HuH-7 (cell line): ENCODE data around the gene AHRR.

Source experiments
- DNase-seq: peaks from one replicate; pipeline ENCODE4 v3.0.0; 2011; ENCODE audit warnings: low spot score

Gene AHRR

DNA sequence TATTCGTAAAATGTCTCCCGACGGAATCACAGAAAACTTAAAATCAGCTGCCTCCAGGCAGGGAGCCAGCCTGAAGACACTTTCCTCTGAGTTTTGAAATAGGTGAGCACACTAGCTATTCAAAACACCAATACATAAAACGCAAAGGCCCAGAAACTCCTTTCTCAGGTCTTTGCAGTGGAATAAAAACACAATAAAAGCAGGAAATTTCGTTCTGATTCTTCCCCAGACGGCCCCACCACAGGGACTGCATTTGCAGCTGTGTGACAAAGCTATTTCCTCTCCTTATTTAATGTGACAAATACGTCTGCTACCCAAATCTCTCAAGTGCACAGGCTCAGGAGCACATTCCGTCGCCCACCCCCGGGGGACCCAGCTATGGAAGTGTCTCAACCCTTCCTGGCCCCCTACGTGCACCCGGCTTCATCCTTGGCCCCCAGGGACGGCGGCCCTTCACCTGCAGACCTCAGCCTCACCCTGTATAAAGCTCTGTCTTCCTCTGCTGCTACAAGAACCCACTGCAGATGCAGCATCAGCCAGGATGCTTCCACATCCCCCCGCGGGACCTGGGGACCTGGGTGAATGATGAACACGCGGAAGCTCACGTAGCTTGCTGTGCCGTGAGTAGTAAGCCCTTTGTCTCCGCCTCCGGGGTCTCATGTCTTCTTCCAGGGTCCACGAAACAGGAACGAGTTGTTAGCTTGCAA, 24.9 kb downstream of the AHRR start:
- no peak for DNase-seq

DNA sequence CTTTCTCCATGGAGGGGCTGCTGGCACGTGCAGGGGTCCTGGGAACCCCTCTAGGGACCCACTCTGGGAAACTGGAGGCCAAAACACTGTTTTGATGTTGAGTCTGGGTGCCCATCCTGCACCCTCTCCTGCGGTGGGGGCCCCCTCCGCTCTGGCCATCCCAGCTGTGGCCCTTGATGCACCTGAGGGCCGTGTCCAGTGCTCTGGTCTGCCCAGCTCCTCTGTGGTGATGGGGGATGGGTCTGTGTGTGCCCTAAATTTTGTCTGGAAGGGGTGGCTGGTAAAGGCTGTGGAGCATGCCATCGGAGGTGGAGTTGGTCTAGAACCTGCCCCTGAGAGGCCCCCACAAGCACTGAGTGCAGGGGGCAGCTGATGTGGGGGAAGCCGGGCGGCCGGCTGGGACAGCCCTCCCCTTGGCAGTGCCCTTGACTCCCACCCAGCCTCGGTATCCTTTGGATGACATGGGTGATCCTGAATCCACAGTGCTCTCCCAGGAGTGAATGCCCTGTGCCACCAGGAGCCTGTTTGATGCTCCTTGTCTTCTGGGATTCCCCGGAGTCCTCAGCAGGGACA, 26.3 kb downstream of the AHRR start:
- DNase-seq: no peak

DNA sequence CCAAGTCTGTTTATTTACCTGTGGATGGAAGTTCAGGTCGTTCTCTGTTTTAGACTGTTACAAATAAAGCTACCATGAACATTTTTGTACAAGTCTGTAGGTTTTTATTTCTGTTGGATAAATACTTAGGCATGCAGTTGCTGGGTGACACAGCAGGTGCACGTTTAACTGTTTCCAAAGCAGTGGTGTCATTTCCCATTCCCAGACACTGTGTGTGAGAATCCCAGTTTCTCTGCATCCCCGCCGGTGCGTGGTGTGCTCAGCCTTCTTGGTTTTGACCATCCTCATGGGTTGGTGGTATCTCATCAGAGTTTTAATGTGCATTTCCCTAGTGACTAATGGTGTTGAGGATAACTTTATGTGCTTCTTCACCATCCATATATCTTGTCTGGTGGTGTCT, 27.2 kb downstream of the AHRR start:
- DNase-seq: no peak

DNA sequence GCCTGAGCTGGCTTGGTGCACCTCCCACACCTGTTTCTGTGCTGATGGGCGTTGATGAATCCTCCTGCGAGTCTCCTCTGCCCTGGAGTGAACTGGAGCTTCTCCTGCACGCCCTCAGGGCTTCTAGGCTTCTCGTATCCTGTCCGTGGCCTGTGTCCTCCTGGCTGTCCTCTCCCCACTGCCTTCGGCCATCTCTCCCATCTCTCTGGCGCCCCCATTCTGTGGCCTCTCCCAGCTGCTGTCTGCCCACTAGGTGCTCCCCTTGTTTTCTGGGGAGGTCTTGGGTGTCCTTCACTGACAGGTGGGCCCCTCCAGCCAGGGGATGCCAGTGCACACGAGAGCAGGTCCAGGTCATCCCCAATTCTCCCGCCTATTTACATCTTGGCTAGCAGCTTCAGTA, 28.8 kb downstream of the AHRR start:
- no peak for DNase-seq

DNA sequence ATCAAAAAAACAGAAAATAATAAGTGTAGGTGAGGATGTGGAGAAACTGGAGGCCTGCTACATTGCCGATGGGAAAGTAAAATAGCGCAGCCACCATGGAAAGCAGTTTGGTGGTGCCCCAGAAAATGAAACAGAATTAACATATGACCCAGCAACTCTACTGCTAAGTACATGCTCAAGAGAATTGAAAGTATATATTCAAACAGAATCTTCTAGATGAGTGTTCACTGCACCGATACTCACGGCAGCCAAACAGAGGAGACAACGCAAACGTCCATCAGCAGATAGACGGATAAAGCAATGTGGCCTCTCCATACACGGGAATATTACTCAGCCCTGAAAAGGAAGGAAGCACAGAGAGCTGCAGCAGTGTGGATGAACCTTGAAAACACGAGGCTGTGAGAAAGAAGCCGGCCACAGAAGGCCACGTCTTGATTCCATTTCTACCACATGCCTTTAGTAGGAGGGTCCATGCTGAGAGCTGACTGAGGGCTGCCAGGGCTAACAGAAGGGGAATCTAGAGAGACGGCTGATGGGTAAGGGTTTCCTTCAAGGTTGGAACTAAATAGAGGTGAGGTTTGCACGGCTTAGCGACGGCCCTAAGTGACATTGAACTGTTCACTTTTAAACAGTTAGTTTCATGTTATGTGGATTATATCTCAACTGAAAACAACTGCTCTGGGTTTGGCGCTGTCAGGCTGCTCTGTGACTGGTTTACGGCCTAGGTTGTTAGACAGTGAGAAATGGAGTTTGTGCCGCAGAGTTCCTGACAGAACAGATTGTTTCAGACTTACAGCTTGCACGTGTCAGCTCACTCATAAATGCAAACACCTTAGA, 29.8 kb downstream of the AHRR start:
- no peak for DNase-seq

DNA sequence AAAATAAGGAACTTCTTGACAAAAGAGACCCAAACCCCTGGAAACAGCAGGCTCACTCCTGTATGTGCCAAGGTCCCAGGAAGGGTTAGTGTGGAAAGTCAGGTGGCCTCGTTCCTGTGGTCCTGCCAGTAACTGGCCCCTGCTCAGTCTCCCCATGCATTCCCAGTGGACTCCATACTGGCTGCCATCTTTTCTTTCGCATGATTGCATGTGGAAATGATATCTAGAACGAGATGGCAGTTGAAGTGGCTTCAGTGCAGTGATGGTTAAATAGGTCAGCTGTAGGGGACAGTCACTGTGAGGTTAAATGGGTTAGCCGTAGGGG, 30.4 kb downstream of the AHRR start:
- no peak for DNase-seq

DNA sequence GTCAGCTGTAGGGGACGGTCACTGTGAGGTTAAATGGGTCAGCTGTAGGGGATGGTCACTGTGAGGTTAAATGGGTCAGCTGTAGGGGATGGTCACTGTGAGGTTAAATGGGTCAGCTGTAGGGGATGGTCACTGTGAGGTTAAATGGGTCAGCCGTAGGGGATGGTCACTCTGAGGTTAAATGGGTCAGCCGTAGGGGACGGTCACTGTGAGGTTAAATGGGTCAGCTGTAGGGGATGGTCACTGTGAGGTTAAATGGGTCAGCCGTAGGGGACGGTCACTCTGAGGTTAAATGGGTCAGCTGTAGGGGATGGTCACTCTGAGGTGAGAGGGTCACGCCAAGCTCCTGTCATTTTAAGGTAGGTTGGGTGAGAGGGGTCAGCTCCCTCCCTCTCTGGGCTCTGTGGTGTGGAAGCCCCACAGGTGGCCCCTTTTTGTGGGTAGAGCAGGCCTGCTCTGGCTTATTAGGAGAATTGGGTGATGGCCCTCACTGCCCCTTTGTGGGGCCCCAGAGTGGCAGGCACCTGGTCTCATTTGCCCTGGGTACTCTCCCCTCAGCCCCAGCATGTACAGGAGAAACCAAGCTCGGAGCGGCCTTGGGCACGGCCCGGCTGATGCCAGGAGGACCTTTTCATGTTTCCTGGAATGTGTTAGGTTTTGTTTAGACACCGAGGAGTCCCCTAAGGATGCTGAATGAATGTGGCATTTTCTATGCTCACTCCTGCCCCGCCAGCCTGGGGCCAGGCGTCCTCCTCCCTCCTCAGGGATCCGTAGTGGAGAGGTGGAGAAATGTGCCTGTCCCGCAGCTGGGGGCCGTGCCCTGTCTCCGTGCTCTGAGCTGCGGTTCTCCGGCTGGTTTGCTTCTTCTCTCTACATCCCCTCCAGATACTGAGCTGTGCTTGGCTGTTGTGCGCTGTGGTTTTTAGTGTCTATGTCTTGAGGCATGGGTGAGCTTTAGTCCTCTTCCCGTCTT, 31.4 kb downstream of the AHRR start:
- no peak for DNase-seq

DNA sequence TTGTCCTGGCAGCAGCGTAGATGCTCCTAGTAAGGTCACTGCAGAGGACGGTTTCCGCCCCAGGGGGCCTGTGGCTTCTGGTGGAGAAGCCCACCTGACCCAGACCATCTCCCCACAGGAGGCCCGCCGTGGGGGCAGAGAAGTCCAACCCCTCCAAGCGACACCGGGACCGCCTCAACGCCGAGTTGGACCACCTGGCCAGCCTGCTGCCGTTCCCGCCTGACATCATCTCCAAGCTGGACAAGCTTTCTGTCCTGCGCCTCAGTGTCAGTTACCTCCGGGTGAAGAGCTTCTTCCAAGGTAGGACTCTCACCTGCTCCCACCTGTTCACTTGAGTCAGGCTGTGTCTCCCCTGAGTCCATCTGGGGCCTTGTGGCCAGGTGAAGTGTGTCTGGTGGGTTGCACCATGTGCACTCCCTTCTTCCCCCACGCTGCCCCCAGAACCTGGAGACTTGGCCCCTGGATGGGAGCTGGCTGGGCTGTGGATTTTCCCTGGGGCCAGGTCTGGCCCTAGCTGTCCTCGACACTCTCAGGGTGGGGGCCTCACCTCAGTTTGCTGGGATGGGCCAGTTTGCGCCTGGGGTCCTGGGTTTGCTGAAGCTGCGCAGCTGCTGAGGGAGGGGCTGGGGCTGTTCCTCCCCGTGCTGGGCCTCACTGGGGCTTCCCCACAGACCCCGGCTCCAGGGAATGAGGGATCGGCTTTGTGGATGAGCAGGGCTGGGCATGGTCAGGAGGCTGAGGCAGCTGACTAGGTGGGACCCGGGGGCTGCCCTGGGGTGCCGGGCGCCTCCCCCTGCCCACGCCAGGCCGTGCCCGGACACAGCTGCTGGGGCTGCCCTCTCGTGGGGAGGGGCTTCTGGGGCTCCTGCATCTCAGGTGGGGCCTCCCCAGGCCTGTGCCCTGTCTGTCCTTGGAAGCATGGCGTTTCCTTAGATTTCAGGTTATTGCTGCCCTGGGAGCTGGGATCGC, 32.4 kb downstream of the AHRR start:
- no peak for DNase-seq

DNA sequence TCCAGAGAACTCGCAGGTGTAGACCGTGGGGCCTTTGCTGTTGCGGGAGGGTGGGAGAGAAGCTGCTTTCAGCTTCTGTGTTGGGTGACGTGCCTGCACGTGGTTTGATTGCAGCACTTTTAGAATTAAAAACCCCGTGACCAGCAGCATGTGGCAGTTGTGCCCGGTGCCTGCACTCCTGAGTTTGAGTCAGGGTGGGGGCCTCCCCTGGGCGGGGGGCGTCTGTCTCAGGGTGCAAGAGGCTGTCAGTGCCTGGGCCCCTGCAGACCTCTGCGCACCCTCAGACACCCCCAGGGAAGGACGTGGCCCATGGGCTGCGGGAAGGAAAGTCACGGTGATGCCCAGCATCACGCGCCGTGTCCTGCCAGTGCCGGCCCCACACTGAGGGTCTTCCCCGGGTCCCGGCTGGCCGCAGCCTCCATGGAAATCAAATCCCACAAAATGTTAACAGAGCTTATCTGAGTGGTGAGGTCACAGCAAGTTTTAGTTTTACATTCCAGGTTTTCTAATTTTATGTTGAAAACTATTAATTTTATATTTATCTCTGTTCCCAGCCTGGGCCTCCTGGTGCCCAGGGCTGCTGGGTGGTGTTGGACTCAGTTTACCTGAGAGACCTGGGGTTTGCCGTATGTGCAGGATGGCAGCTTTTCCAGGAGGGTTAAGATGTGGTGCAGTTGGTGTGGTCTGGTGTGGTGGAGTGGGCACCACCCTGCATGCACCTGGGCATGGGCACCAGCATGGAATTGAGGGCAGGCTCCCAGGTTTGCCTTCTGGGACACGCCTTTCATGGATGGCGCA, 33.3 kb downstream of the AHRR start:
- DNase-seq: no peak

DNA sequence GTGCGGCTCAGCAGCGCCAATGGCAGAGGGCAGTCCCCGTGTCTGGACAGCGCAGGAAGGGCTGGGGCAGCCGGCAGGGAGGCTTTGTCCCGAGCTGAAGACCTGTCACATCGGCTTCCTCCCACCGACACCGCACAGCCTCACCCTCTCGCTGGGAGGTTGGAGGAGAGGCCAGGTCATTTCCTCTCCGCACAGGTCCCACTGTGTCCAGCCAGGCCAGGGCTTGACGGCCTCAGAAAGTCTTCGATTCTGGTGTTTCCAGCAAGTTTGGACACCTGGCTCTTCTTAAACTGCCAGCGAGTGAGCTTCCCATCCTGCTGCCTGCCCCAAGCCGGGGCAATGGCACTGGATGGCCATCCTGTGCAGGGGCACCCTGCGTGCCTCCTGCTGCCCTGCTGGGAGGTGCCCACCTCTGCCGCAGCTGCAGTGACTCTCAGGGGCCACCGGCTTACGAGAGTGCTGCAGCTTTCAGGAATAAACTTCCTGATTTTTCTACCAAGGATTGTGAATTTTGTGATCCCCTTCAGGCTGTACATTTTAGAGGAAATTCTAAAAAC, 33.9 kb downstream of the AHRR start:
- DNase-seq: no peak

DNA sequence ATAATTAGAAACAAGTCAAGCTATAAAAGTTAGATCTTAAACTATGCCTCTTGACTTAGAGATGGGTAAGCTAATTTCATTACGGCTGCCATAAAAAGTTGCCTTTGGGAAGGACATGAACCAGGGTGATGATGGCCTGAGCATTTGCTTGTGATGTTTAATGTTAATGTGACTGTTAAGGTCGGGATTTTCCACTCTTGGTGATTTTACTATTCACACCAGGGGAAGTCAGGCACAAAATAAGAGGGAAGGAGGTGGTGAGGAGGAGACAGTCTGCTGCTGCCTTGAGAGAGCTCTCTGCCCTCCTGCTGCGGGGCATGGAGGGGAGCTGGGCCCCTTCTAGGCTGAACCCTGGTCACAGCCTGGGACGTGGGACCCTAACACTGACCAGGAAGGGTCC, 34.4 kb downstream of the AHRR start:
- no peak for DNase-seq

DNA sequence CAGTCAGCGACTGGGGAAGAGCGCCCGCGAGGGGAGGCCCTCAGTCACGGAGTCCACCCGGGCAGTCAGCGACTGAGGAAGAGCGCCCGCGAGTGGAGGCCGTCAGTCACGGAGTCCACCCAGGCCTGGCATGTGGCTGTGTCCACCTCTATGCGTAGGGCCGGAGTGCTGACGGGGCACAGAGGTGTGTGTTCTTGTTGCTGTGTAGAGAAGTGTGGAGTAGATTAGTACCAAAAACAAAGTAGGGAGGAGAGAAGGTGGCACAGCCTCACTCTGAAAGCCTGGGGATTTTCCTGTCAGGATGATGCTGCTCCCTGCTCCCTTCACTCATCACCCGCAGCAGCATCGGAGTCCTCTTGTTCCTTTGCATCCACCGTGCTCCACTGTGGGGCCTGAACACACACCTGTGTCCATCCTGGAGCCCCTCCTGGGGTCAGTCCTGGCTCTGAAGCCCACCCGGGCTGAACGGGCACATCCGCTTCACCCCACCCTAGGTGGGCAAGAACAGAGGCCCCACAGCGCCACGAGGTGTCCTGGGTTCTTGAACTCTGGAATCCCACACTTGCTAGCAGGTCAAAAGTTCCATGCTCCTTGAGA, 37.9 kb downstream of the AHRR start:
- no peak for DNase-seq

DNA sequence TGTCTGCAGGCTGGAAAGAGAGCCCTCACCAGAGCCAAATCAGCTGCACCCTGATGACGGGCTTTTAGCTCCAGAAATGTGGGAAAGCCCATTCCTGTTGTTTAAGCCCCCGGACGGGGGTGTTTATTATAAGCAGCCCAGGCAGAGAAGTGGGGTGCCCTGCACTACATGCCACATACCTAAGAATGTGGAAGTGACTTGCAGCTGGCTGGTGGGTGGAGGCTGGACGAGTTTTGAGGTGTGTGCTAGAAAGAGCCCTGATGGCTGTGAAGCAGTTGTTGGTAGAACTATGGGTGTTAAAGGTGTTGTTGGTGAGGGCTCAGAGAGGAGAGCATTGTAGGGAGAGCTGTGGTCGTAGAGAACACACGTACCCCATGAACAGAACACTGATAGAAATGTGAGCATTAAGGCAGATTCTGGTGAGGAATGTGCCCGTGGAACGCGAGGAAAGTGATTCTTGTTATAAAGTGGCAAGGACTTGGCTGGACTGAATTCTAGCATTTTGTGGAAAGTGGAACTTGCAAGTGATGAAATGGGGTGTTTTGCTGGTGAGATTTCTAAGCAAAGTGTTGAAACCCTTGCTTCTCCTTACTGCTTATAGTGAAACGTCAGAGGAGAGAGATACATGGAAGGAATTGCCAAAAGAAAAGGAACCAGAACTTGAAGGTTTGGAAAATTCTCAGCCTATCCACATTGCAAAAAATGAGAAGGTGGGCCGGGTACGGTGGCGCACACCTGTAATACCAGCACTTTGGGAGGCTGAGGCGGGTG, 38.9 kb downstream of the AHRR start:
- no peak for DNase-seq

DNA sequence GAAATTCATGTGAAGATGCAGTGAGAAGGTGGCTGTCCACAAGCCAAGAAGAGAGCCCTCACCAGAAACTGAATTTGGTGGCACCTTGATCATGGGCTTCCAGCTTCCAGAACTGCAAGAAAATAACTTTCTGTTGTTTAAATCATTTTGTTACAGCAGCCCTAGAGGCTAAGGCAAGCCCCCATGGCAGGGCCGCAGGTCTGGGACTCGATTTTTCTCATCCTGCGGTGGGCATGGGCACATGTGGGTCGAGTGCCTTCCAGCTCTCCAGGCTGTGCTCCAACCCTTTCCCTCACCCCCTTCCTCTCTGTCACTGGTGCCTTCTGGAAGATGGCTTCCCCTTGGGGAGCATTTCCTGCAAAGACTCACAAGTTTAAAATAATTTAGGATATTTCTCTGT, 40.7 kb downstream of the AHRR start:
- DNase-seq: no peak

DNA sequence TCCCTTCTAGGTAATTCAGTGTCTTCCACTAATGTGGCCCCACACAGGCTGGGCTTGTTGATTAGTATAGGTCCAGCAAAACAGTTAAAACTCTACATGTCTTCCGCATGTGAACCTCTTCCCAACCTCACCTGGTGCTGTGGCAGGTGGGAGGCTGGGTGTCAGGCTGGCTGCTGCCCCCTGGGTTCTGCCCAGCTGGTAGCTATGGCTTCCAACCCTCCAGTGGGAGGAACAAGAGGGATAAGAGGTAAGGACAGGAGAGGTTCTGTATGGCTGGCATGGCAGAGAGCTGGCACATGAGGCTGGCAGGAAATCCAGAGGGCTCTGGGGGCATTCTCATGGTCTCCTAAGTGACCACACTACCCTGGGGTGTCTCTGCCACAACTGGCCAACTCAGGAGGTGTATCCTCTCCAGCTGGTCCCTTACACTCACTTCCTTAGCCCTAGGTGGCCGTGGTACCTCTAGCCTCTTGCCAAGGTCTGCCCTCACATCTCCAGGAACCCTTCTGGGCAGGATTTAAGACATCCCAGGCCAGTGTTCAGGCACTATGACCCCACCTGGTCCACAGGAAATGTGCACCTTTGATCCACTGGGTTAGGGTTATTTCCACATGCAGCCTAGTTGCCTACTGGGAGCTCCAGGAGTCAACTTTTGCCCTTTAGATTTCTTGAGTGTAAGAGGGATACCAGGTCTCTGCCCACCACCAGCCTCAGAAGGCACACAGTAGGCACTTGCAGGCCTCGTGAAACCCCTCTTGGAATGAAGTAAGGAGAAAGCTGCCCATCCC, 41.7 kb downstream of the AHRR start:
- no peak for DNase-seq

DNA sequence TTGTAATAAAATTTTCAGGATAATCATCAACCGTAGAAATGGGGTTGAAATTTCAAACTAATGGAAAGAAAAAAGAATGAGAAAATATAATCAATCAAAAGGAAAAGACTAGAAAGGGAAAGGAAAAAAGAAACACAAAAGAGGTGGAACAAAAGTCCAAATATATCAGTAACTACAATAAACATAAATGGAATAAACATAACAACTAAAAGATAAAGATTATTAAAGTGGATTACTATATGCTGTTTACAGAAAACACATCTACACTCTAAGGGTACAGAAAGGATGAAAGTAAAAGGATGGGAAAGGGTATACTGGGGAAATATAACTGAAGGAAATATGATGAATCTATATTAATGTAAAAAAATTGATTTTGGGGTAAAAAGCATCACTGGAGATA, 43.0 kb downstream of the AHRR start:
- DNase-seq: no peak

DNA sequence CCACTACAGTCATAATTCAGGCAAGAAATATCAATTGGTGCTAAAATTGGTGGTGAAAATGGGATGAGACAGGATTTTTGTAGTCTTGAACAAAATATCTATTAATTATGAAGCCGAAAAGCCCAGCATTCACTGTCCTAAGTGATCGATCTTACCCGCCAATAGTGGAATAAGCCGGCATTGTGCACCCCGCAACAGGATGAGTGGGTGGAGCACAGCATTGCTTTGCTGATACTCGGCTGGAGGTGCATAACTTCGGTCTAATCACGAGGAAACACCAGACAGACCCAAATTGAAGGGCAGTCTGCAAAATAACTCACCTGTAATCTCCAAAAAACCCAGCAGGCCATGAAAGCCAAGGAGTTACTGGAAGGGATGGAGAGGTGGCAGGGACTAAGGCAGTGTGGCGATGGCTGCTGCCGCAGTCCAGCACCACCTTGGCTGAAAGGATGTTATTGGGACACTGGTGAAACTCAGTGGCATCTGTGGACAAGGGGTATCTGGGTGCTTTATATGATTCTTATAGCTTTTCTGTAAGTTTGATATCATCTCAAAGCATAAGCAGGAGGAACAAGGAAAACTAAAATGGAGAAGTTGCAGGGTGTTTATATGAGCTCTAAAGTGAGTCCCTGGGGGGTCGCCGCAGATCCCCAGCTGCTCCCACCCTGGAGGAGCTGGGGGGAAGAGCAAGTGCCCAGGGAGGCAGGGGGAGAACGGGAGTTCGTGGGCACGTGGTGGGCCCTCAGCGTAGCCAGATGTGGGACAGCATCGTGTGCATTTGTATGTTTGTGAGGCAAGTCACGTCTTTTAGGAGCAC, 45.2 kb downstream of the AHRR start:
- no peak for DNase-seq
